DND-41 (cell line): ENCODE data around the gene TRIP11.

Source experiments
- ATAC-seq: fragments of 200-7000 bp; cut with Tn5 transposase; 3 replicates; pipeline ENCODE4 v1.9.1; 2021; ENCODE audit warnings: low read depth; ENCODE audit not compliant: insufficient read depth
- DNase-seq: peaks from one replicate; pipeline ENCODE4 v3.0.0-alpha.2; 2020
- H2AFZ ChIP-seq: 2 replicates; pipeline ENCODE4 v1.6.0; 2012; ENCODE audit warnings: low read depth, low read length
- H3K27ac ChIP-seq: 2 replicates; pipeline ENCODE4 v1.5.1; 2012; ENCODE audit warnings: low read length, inconsistent platforms
- H3K27me3 ChIP-seq: fragments of 200-600 bp; sonication (generic); 2 replicates; pipeline ENCODE4 v1.6.0; 2012; ENCODE audit warnings: low read length, mild to moderate bottlenecking, inconsistent platforms; ENCODE audit not compliant: insufficient read depth, poor library complexity
- H3K36me3 ChIP-seq: 2 replicates; pipeline ENCODE4 v1.5.1; 2012; ENCODE audit warnings: low read length, inconsistent platforms; ENCODE audit not compliant: insufficient read depth
- H3K4me1 ChIP-seq: 2 replicates; pipeline ENCODE4 v1.5.1; 2012; ENCODE audit warnings: mild to moderate bottlenecking, low read length; ENCODE audit not compliant: insufficient read depth
- H3K4me2 ChIP-seq: 2 replicates; pipeline ENCODE4 v1.6.0; 2012; ENCODE audit warnings: mild to moderate bottlenecking, moderate library complexity, low read length, inconsistent platforms; ENCODE audit not compliant: insufficient read depth
- H3K4me3 ChIP-seq, 2 experiments: fragments of 200-600 bp in 1 of 2; shearing (Covaris generic) in 1 of 2; 2 replicates each; pipeline ENCODE4 v1.5.1; 2012 to 2016; ENCODE audit warnings: inconsistent platforms in 2 of 2, low read length in 2 of 2, mild to moderate bottlenecking in 2 of 2, low read depth in 1 of 2, moderate library complexity in 1 of 2
- H3K79me2 ChIP-seq: 2 replicates; pipeline ENCODE4 v1.6.0; 2012; ENCODE audit warnings: low read length, inconsistent platforms; ENCODE audit not compliant: insufficient read depth
- H3K9ac ChIP-seq: 2 replicates; pipeline ENCODE4 v1.6.0; 2012; ENCODE audit warnings: low read depth, mild to moderate bottlenecking, inconsistent platforms, low read length, moderate library complexity
- H3K9me3 ChIP-seq: 2 replicates; pipeline ENCODE4 v1.5.1; 2012; ENCODE audit warnings: low read length, moderate library complexity, mild to moderate bottlenecking, inconsistent platforms; ENCODE audit not compliant: insufficient read depth, severe bottlenecking
- H4K20me1 ChIP-seq: 2 replicates; pipeline ENCODE4 v1.6.0; 2012; ENCODE audit warnings: low read length; ENCODE audit not compliant: insufficient read depth
- CTCF ChIP-seq: IDR thresholded peaks from 2 replicates; pipeline ENCODE4 v1.5.1; 2012; ENCODE audit warnings: borderline replicate concordance, low read length, moderate library complexity, mild to moderate bottlenecking; ENCODE audit not compliant: poor library complexity, severe bottlenecking; ENCODE audit errors: extremely low read depth
- EZH2 ChIP-seq: IDR thresholded peaks from 3 replicates; pipeline ENCODE4 v1.6.1; 2012; ENCODE audit warnings: borderline replicate concordance, low read depth, mild to moderate bottlenecking, moderate library complexity, low read length, inconsistent platforms; ENCODE audit not compliant: severe bottlenecking

TRIP11 gene

GRCh38 chr14:92039719-92040430 is at the start of gene TRIP11:
Gene TRIP11, minus strand, starts transcription at chr14:92040059. Its CDS starts 374 bp downstream, at chr14:92039685.
- TF ChIP-seq EZH2 (no peak), CTCF (peak; percentile 4)
- Histone ChIP-seq H3K27me3 (no peaks in the 10 kb centered on the region), H3K4me2 (peak within 1 kb of the TSS; percentile 82), H3K9me3 (no peaks in the 10 kb centered on the region), H3K79me2 (peaks cover 63% of the 10 kb centered on the region), H3K9ac (peak within 1 kb of the TSS; percentile 90), H2AFZ (peak within 1 kb of the TSS; percentile 98), H3K36me3 (peaks cover 10% of the 10 kb centered on the region), H3K4me3 (peak within 1 kb of the TSS; percentile 57 to 93), H4K20me1 (peaks cover 20% of the 10 kb centered on the region; the same call in 1 of the 2 replicates), H3K4me1 (peaks cover 39% of the 10 kb centered on the region), H3K27ac (peak within 1 kb of the TSS; percentile 92)
- peak; percentile 94 for DNase-seq
- peak; percentile 95 for ATAC-seq

- no peak for TF ChIP-seq EZH2
- no peak for TF ChIP-seq CTCF
- Histone ChIP-seq H3K27ac (no peak overlapping the region), H3K36me3 (peaks cover 64% of the 10 kb centered on the region), H3K27me3 (no peaks in the 10 kb centered on the region), H4K20me1 (no peaks in the 10 kb centered on the region), H3K9me3 (no peaks in the 10 kb centered on the region), H3K79me2 (peaks cover 2% of the 10 kb centered on the region; the same call in 1 of the 2 replicates), H2AFZ (no peak overlapping the region), H3K4me2 (no peak overlapping the region), H3K9ac (no peak overlapping the region), H3K4me1 (no peaks in the 10 kb centered on the region), H3K4me3 (no peak overlapping the region)
- no peak for DNase-seq
- no peak for ATAC-seq
These were observed 48.6 kb upstream of the TRIP11 start for GRCh38 chr14:92088494-92088893.

GRCh38 chr14:92074555-92074954 is 34.7 kb upstream of the TRIP11 start:
- Histone ChIP-seq H4K20me1 (no peaks in the 10 kb centered on the region), H3K4me2 (no peak overlapping the region), H3K36me3 (peaks cover 59% of the 10 kb centered on the region), H3K9ac (no peak overlapping the region), H3K27me3 (no peaks in the 10 kb centered on the region), H3K79me2 (no peaks in the 10 kb centered on the region), H3K9me3 (no peaks in the 10 kb centered on the region), H3K27ac (no peak overlapping the region), H3K4me1 (no peaks in the 10 kb centered on the region), H3K4me3 (no peak overlapping the region), H2AFZ (no peak overlapping the region)
- TF ChIP-seq CTCF (no peak), EZH2 (no peak)
- no peak for DNase-seq
- no peak; the same call in 2 of the 3 replicates for ATAC-seq
